K562 (cell line): Measurements from ENCODE around the gene ITGAD. TPM values are rescaled to one million over a fixed set of nuclear protein-coding genes. Genes with fewer than 3 reads are reported as not detected.
A peak's percentile ranks its signal among the peaks of the same experiment; 100 is the strongest.

Experiments
- EP300 ChIP-seq: IDR thresholded peaks from 2 replicates; pipeline ENCODE4 v1.6.1; 2012; ENCODE audit warnings: low read length, improper control_type of control experiment
- EWSR1 ChIP-seq: fragments of 450-650 bp; IDR thresholded peaks from 2 replicates; pipeline ENCODE4 v1.6.1; 2018; ENCODE audit warnings: borderline replicate concordance, mild to moderate bottlenecking, low read depth, moderate library complexity; ENCODE audit not compliant: partially characterized antibody
- HDAC1 ChIP-seq, 2 experiments: fragments of 450-650 bp; IDR thresholded peaks; 2 replicates each; pipeline ENCODE4 v1.6.1; 2016 to 2017; ENCODE audit warnings: inconsistent platforms in 1 of 2, mild to moderate bottlenecking in 1 of 2, moderate library complexity in 1 of 2
- HDAC6 ChIP-seq: IDR thresholded peaks from 2 replicates; pipeline ENCODE4 v1.6.1; 2012; ENCODE audit warnings: low read depth, mild to moderate bottlenecking, control low read depth, inconsistent platforms, low read length, moderate library complexity
- HNRNPH1 ChIP-seq: fragments of 200-400 bp; formaldehyde crosslinking; optimal IDR thresholded peaks from 2 replicates; pipeline ENCODE3; 2017; ENCODE audit warnings: low read depth, mild to moderate bottlenecking, low read length, moderate library complexity
- KDM1A ChIP-seq, 2 experiments: fragments of 450-650 bp; IDR thresholded peaks; 2 replicates each; pipeline ENCODE4 v1.6.1; 2016; ENCODE audit warnings: mild to moderate bottlenecking in 2 of 2
- MXI1 ChIP-seq: IDR thresholded peaks from 2 replicates; pipeline ENCODE4 v1.6.1; 2011; ENCODE audit warnings: low read depth, mild to moderate bottlenecking, improper control_type of control experiment, low read length
- MYC ChIP-seq, 2 experiments: fragments of 250-450 bp in 1 of 2; sonication (Bioruptor Pico) in 1 of 2; IDR thresholded peaks; 2 replicates each; pipeline versions ENCODE4 v1.5.1 to v1.6.1; 2012 to 2021; ENCODE audit warnings: low read depth in 2 of 2, borderline replicate concordance in 1 of 2, improper control_type of control experiment in 1 of 2, low read length in 1 of 2, mild to moderate bottlenecking in 1 of 2, moderate library complexity in 1 of 2
- NFATC3 ChIP-seq: fragments of 450-650 bp; IDR thresholded peaks from 2 replicates; pipeline ENCODE4 v1.6.1; 2017; ENCODE audit warnings: mild to moderate bottlenecking
- TAL1 ChIP-seq: fragments of 450-650 bp; IDR thresholded peaks from 2 replicates; pipeline ENCODE4 v1.6.1; 2016; ENCODE audit warnings: mild to moderate bottlenecking
- ZNF24 ChIP-seq: fragments of 450-650 bp; IDR thresholded peaks from 2 replicates; pipeline ENCODE4 v1.6.1; 2016
- polyA plus RNA-seq, 8 experiments: library from polyadenylated mRNA; depleted of rRNA in 4 of 8; stranded (reverse) in 5 of 8; unstranded in 3 of 8; fragments of >200 nt; fragmentation: Nextera tagmentation in 2 of 8; fragmentation: Illumina TruSeq in 1 of 8; extraction: Ambion mirVana in 2 of 8; extraction: Trizol in 1 of 8; gene quantifications; 2 replicates each; pipeline versions ENCODE4 v1.2.1 to v1.2.3, GENCODE V29; 2011 to 2014; ENCODE audit warnings: inconsistent platforms in 1 of 8, missing spikeins in 1 of 8
- total RNA-seq, 7 experiments: library from RNA; depleted of rRNA in 6 of 7; stranded (reverse); fragments of >200 nt in 6 of 7; fragmentation: Illumina TruSeq in 2 of 7; extraction: Trizol in 2 of 7; gene quantifications; 2 replicates each; pipeline versions ENCODE4 v1.2.1 to v1.2.3, GENCODE V29; 2011 to 2021; ENCODE audit warnings: low replicate concordance in 1 of 7
- TF ChIP-seq, protein P1 (sequence below): fragments of 200-800 bp; sonication (Bioruptor generic); IDR thresholded peaks from 2 replicates; pipeline ENCODE4 v1.6.1; 2016; ENCODE audit warnings: missing genetic modification characterization, missing compliant biosample characterization
- TF ChIP-seq, protein P2 (sequence below): fragments of 250-450 bp; sonication (Bioruptor Pico); IDR thresholded peaks from 2 replicates; pipeline ENCODE4 v1.5.0; 2021; ENCODE audit warnings: mild to moderate bottlenecking, borderline replicate concordance
- TF ChIP-seq, protein P3 (sequence below), 3 experiments: IDR thresholded peaks in 2 of 3; conservative IDR thresholded peaks in 1 of 3; 2 replicates each; pipeline ENCODE4 v1.5.1; 2011 to 2012; ENCODE audit warnings: low read length in 3 of 3, mild to moderate bottlenecking in 3 of 3, control low read depth in 2 of 3, improper control_type of control experiment in 1 of 3, inconsistent platforms in 1 of 3, low read depth in 1 of 3, mixed read lengths in 1 of 3, moderate library complexity in 1 of 3; ENCODE audit not compliant: insufficient read depth in 2 of 3
- TF ChIP-seq, protein P4 (sequence below): fragments of 450-650 bp; conservative IDR thresholded peaks from 2 replicates; pipeline ENCODE4 v1.6.1; 2016; ENCODE audit warnings: missing genetic modification characterization, low read depth, mild to moderate bottlenecking, control low read depth, missing compliant biosample characterization

ITGAD gene
- total and polyA plus RNA-seq, 9 of the 15 experiments (the other 6 are each of a cell fraction or from before 2014, with no cell fraction given) = not detected

DNA sequence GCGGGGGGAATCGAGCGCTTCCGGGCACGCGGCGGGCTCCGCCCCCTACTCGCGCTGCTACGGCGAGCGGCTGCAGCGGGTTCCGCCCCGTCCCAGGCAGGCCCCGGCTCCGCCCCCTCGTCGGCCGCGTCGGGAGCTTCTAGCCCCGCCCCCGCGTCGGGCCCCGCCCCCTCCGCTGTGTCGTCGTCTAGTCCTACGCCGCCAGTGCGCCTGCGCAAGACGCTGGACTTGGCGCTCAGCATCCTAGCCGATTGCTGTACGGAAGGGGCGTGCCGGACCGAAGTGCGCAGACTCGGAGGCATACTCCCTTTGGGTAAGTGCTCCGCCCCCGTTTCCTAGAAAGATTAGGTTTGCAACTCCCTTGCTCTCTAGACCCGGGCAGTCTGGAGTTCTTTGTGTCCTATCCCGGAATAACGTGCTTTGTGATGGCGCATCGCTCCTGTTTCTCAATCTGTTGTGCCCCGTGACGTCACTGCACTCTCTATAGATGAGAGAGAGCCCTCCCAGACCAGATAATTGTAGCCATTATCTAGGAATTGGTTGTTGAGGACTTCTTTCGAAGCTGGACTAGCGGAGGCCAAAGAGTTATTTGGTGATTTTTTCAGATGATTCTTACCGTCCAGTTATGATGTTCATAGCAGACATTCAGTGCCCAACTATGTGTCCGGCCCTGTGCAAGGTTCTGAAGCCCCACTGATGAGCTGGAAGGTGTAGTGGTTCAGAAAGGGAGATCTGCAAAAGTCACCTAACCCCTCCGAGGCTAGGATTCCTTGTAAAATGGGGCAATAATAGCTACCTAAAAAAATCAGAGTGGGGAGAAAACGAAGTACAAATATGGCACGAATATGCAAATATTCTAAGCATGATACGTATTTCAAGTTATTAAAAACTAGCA lies 66.8 kb downstream of the ITGAD start (continued):
- TF ChIP-seq, protein P1, sequence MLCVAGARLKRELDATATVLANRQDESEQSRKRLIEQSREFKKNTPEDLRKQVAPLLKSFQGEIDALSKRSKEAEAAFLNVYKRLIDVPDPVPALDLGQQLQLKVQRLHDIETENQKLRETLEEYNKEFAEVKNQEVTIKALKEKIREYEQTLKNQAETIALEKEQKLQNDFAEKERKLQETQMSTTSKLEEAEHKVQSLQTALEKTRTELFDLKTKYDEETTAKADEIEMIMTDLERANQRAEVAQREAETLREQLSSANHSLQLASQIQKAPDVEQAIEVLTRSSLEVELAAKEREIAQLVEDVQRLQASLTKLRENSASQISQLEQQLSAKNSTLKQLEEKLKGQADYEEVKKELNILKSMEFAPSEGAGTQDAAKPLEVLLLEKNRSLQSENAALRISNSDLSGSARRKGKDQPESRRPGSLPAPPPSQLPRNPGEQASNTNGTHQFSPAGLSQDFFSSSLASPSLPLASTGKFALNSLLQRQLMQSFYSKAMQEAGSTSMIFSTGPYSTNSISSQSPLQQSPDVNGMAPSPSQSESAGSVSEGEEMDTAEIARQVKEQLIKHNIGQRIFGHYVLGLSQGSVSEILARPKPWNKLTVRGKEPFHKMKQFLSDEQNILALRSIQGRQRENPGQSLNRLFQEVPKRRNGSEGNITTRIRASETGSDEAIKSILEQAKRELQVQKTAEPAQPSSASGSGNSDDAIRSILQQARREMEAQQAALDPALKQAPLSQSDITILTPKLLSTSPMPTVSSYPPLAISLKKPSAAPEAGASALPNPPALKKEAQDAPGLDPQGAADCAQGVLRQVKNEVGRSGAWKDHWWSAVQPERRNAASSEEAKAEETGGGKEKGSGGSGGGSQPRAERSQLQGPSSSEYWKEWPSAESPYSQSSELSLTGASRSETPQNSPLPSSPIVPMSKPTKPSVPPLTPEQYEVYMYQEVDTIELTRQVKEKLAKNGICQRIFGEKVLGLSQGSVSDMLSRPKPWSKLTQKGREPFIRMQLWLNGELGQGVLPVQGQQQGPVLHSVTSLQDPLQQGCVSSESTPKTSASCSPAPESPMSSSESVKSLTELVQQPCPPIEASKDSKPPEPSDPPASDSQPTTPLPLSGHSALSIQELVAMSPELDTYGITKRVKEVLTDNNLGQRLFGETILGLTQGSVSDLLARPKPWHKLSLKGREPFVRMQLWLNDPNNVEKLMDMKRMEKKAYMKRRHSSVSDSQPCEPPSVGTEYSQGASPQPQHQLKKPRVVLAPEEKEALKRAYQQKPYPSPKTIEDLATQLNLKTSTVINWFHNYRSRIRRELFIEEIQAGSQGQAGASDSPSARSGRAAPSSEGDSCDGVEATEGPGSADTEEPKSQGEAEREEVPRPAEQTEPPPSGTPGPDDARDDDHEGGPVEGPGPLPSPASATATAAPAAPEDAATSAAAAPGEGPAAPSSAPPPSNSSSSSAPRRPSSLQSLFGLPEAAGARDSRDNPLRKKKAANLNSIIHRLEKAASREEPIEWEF = no peak
- no peak for TF ChIP-seq TAL1
- TF ChIP-seq, protein P2, sequence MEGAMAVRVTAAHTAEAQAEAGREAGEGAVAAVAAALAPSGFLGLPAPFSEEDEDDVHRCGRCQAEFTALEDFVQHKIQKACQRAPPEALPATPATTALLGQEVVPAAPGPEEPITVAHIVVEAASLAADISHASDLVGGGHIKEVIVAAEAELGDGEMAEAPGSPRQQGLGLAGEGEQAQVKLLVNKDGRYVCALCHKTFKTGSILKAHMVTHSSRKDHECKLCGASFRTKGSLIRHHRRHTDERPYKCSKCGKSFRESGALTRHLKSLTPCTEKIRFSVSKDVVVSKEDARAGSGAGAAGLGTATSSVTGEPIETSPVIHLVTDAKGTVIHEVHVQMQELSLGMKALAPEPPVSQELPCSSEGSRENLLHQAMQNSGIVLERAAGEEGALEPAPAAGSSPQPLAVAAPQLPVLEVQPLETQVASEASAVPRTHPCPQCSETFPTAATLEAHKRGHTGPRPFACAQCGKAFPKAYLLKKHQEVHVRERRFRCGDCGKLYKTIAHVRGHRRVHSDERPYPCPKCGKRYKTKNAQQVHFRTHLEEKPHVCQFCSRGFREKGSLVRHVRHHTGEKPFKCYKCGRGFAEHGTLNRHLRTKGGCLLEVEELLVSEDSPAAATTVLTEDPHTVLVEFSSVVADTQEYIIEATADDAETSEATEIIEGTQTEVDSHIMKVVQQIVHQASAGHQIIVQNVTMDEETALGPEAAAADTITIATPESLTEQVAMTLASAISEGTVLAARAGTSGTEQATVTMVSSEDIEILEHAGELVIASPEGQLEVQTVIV = no peak
- TF ChIP-seq, protein P3, sequence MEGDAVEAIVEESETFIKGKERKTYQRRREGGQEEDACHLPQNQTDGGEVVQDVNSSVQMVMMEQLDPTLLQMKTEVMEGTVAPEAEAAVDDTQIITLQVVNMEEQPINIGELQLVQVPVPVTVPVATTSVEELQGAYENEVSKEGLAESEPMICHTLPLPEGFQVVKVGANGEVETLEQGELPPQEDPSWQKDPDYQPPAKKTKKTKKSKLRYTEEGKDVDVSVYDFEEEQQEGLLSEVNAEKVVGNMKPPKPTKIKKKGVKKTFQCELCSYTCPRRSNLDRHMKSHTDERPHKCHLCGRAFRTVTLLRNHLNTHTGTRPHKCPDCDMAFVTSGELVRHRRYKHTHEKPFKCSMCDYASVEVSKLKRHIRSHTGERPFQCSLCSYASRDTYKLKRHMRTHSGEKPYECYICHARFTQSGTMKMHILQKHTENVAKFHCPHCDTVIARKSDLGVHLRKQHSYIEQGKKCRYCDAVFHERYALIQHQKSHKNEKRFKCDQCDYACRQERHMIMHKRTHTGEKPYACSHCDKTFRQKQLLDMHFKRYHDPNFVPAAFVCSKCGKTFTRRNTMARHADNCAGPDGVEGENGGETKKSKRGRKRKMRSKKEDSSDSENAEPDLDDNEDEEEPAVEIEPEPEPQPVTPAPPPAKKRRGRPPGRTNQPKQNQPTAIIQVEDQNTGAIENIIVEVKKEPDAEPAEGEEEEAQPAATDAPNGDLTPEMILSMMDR (IDR thresholded peaks at IDR 0.05 in 2 of 3, conservative IDR thresholded peaks at IDR 0.05 in 1 of 3; ENCODE audit: insufficient read depth in 2 of 3, low read depth in 1 of 3, low read length in 3 of 3) = no peak
- TF ChIP-seq NFATC3 = no peak
- TF ChIP-seq, protein P4, sequence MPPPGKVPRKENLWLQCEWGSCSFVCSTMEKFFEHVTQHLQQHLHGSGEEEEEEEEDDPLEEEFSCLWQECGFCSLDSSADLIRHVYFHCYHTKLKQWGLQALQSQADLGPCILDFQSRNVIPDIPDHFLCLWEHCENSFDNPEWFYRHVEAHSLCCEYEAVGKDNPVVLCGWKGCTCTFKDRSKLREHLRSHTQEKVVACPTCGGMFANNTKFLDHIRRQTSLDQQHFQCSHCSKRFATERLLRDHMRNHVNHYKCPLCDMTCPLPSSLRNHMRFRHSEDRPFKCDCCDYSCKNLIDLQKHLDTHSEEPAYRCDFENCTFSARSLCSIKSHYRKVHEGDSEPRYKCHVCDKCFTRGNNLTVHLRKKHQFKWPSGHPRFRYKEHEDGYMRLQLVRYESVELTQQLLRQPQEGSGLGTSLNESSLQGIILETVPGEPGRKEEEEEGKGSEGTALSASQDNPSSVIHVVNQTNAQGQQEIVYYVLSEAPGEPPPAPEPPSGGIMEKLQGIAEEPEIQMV (tag) = no peak
- TF ChIP-seq MYC (IDR thresholded peaks at IDR 0.05; ENCODE audit: low read depth, low read length) = no peak
- TF ChIP-seq MYC (CRISPR knock-in tag; IDR thresholded peaks at IDR 0.05; ENCODE audit: borderline replicate concordance, low read depth) = no peak
- no peak for TF ChIP-seq HNRNPH1
- no peak for TF ChIP-seq EWSR1
- TF ChIP-seq HDAC6 = no peak
- 0 out of 2 replicates have a peak, but pooled peaks have one; percentile 3 for TF ChIP-seq EP300
- TF ChIP-seq ZNF24 = no peak
- peak in 1 of 2 experiments; percentile 21; a peak in 1 of 4 replicates for TF ChIP-seq HDAC1 (IDR thresholded peaks at IDR 0.05)
- TF ChIP-seq KDM1A (IDR thresholded peaks at IDR 0.05) = no peak
- no peak for TF ChIP-seq MXI1
